Mesendoderm (in vitro differentiated cells): Measurements from ENCODE around the gene TASP1.
A peak's percentile ranks its signal among the peaks of the same experiment; 100 is the strongest.

Experiments
- DNase-seq: peaks from one replicate; pipeline ENCODE4 v3.0.0; 2013
- H2AK5ac ChIP-seq: 2 replicates; pipeline ENCODE4 v1.6.1; 2013; ENCODE audit warnings: low read length, inconsistent platforms
- H2BK120ac ChIP-seq: 2 replicates; pipeline ENCODE4 v1.6.1; 2013; ENCODE audit warnings: low read depth, mild to moderate bottlenecking, low read length, moderate library complexity, mixed read lengths
- H2BK15ac ChIP-seq: replicated peaks from 2 replicates; pipeline ENCODE4 v1.6.1; 2013; ENCODE audit warnings: low read depth, mild to moderate bottlenecking, moderate library complexity
- H2BK5ac ChIP-seq: 2 replicates; pipeline ENCODE4 v1.6.1; 2013; ENCODE audit warnings: low read length, inconsistent platforms
- H3K18ac ChIP-seq: 2 replicates; pipeline ENCODE4 v1.6.1; 2013; ENCODE audit warnings: mild to moderate bottlenecking, low read length, mixed read lengths
- H3K23ac ChIP-seq: one replicate; pipeline ENCODE4 v1.6.1; 2013; ENCODE audit warnings: low read length
- H3K27ac ChIP-seq: 2 replicates; pipeline ENCODE4 v1.5.1; 2013; ENCODE audit warnings: low read depth, mild to moderate bottlenecking, inconsistent platforms, low read length, moderate library complexity
- H3K27me3 ChIP-seq: 2 replicates; pipeline ENCODE4 v1.6.1; 2013; ENCODE audit warnings: low read length, control low read depth, mild to moderate bottlenecking, inconsistent platforms; ENCODE audit not compliant: insufficient read depth, poor library complexity
- H3K36me3 ChIP-seq: 2 replicates; pipeline ENCODE4 v1.6.1; 2013; ENCODE audit warnings: low read length, inconsistent platforms; ENCODE audit not compliant: control insufficient read depth, insufficient read depth
- H3K4ac ChIP-seq: one replicate; pipeline ENCODE4 v1.6.1; 2013; ENCODE audit warnings: low read depth, mild to moderate bottlenecking, low read length, moderate library complexity
- H3K4me1 ChIP-seq: 2 replicates; pipeline ENCODE4 v1.6.1; 2013; ENCODE audit warnings: low read depth, low read length, inconsistent platforms; ENCODE audit not compliant: control insufficient read depth
- H3K4me2 ChIP-seq: 2 replicates; pipeline ENCODE4 v1.6.1; 2013; ENCODE audit warnings: low read length
- H3K4me3 ChIP-seq: 2 replicates; pipeline ENCODE4 v1.5.1; 2013; ENCODE audit warnings: mild to moderate bottlenecking, low read length
- H3K56ac ChIP-seq: one replicate; pipeline ENCODE4 v1.6.1; 2013; ENCODE audit warnings: low read length
- H3K79me1 ChIP-seq: 2 replicates; pipeline ENCODE4 v1.6.1; 2013; ENCODE audit warnings: low read length, inconsistent platforms
- H3K79me2 ChIP-seq: 2 replicates; pipeline ENCODE4 v1.6.1; 2013; ENCODE audit warnings: mild to moderate bottlenecking, low read length; ENCODE audit not compliant: control insufficient read depth, insufficient read depth
- H3K9ac ChIP-seq: 2 replicates; pipeline ENCODE4 v1.6.1; 2013; ENCODE audit warnings: low read length, inconsistent platforms
- H4K5ac ChIP-seq: one replicate; pipeline ENCODE4 v1.6.1; 2013; ENCODE audit warnings: low read length
- H4K8ac ChIP-seq: one replicate; pipeline ENCODE4 v1.6.1; 2013; ENCODE audit warnings: low read depth, mild to moderate bottlenecking, control low read depth, low read length, moderate library complexity
- WGBS: extraction: QIAGEN DNeasy Blood & Tissue Kit; methylation state at CpG from one replicate; pipeline ENCODE4 v1.1.7; 2013; ENCODE audit warnings: low lambda C conversion rate, missing lambda C conversion rate; ENCODE audit not compliant: insufficient coverage; ENCODE audit errors: extremely low coverage; 5-methylcytosine and 5-hydroxymethylcytosine counted together

The TASP1 gene

DNA sequence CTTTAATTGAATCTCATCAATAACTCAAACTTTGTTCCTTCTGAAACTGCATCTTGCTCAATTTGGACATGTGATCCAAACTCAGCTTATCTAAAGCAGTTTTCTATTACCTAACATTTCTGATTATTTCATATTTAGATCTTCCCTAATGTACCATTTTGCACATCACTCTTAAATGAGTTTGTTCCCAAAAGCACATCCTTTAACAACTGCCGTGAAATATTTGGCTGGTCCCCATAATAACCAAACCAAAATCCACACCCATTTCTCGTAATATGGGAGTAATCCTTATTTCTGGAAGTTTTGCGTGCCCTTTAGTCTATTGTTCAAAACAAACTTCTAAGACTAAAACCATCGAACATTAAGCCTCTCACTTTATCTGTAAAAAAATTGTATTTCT lies 94.9 kb downstream of the TASP1 start:
- H3K79me2 ChIP-seq = no peaks in the 10 kb centered on the region
- no peak overlapping the region for H2BK120ac ChIP-seq
- H3K9ac ChIP-seq = no peak overlapping the region
- DNase-seq = no peak
- H3K36me3 ChIP-seq = no peaks in the 10 kb centered on the region
- H2AK5ac ChIP-seq = no peak overlapping the region
- H3K4me2 ChIP-seq = no peak overlapping the region
- H3K4me1 ChIP-seq = no peaks in the 10 kb centered on the region
- H2BK5ac ChIP-seq = no peak overlapping the region
- H3K56ac ChIP-seq = no peak overlapping the region
- H4K8ac ChIP-seq = no peak overlapping the region
- H4K5ac ChIP-seq = no peak overlapping the region
- H3K18ac ChIP-seq = no peak overlapping the region
- H3K4me3 ChIP-seq = no peak overlapping the region
- H3K23ac ChIP-seq = no peak overlapping the region
- WGBS = no CpG with 5 or more reads among the region's 4 CpGs
- no peak overlapping the region for H2BK15ac ChIP-seq
- no peaks in the 10 kb centered on the region for H3K27me3 ChIP-seq
- H3K27ac ChIP-seq = no peak overlapping the region
- H3K79me1 ChIP-seq = no peaks in the 10 kb centered on the region
- no peak overlapping the region for H3K4ac ChIP-seq

DNA sequence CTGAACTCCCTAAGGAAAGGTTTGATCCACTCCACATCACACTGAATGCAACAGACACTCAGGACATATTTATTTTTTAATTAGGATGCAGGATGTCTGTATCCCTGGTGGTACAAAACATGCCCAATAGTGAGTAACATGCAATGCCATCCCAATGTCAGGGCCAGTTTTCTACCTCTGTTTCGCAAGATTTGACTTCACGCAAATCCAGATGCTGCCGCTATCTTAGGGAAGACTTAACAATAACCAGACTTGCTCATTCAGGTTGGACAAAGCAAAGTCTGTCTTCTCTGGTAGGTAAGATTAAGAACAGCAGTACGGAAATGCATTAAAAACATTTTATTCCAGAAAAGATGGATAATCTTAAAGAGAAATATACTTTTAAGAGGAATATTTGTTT lies 103.1 kb downstream of the TASP1 start:
- no peak for DNase-seq
- Histone ChIP-seq H3K79me1 (no peaks in the 10 kb centered on the region), H3K4ac (no peak overlapping the region), H3K27me3 (no peaks in the 10 kb centered on the region), H4K5ac (no peak overlapping the region), H3K4me2 (no peak overlapping the region), H3K27ac (no peak overlapping the region), H3K79me2 (no peaks in the 10 kb centered on the region), H3K23ac (no peak overlapping the region), H3K36me3 (no peaks in the 10 kb centered on the region), H3K56ac (no peak overlapping the region), H2BK5ac (no peak overlapping the region), H3K4me3 (no peak overlapping the region), H4K8ac (no peak overlapping the region), H2AK5ac (no peak overlapping the region), H3K18ac (no peak overlapping the region), H3K9ac (no peak overlapping the region), H2BK15ac (no peak overlapping the region), H3K4me1 (no peaks in the 10 kb centered on the region), H2BK120ac (no peak overlapping the region)
- WGBS = no CpG with 5 or more reads among the region's 4 CpGs

DNA sequence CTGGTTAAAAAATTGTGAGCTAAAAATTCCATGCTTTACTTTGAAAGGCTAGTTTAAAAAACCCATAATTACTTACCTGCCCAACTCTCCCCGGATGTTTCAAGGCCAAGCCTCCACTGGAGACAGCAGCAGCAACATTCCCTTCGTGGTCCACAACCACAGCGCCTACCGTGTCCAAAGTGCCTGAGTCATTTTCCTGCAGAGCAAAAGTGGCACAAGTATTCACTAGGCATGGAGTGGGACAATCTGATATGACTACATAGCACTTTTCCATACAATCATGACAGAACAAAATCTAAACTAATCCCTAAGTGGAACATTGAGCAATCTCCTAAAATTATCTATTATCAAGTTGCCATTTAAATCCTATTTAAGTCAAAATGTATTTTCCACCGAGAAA lies 104.8 kb downstream of the TASP1 start:
- Histone ChIP-seq H4K8ac (no peak overlapping the region), H3K4me1 (no peaks in the 10 kb centered on the region), H3K27ac (no peak overlapping the region), H3K27me3 (no peaks in the 10 kb centered on the region), H3K9ac (no peak overlapping the region), H2AK5ac (no peak overlapping the region), H3K4ac (no peak overlapping the region), H3K4me2 (no peak overlapping the region), H4K5ac (no peak overlapping the region), H3K36me3 (no peaks in the 10 kb centered on the region), H3K23ac (no peak overlapping the region), H3K56ac (no peak overlapping the region), H2BK15ac (no peak overlapping the region), H3K18ac (no peak overlapping the region), H3K79me1 (no peaks in the 10 kb centered on the region), H2BK120ac (no peak overlapping the region), H3K79me2 (no peaks in the 10 kb centered on the region), H2BK5ac (no peak overlapping the region), H3K4me3 (no peak overlapping the region)
- no CpG with 5 or more reads among the region's 5 CpGs for WGBS
- DNase-seq = no peak

DNA sequence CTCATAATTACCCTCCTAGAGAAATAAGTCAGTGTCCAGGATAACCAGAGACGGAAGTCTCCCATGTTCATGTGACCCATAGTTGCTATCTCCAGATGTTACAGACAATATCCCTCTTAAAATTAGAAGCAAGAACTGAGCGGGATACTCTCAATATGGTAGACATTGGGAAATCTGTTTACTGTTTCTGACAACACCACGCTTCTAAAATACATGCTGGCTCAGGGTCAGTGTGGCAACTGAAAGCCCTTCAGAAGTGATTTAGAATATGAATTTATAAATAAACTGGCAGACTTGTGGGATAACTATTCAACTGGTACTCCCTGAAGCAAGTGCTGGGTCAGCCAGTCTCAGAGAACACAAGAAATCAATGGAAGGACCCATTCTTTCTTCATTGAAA lies 108.6 kb downstream of the TASP1 start:
- Histone ChIP-seq H3K79me2 (no peaks in the 10 kb centered on the region), H3K18ac (no peak overlapping the region), H3K9ac (no peak overlapping the region), H2BK5ac (no peak overlapping the region), H2BK15ac (no peak overlapping the region), H3K4me2 (no peak overlapping the region), H4K5ac (no peak overlapping the region), H3K27ac (no peak overlapping the region), H3K23ac (no peak overlapping the region), H2BK120ac (no peak overlapping the region), H3K4me1 (no peaks in the 10 kb centered on the region), H3K4ac (no peak overlapping the region), H3K4me3 (no peak overlapping the region), H3K36me3 (no peaks in the 10 kb centered on the region), H3K27me3 (no peaks in the 10 kb centered on the region), H3K56ac (no peak overlapping the region), H3K79me1 (no peaks in the 10 kb centered on the region), H4K8ac (no peak overlapping the region), H2AK5ac (no peak overlapping the region)
- WGBS = no CpG with 5 or more reads among the region's 3 CpGs
- DNase-seq = no peak

DNA sequence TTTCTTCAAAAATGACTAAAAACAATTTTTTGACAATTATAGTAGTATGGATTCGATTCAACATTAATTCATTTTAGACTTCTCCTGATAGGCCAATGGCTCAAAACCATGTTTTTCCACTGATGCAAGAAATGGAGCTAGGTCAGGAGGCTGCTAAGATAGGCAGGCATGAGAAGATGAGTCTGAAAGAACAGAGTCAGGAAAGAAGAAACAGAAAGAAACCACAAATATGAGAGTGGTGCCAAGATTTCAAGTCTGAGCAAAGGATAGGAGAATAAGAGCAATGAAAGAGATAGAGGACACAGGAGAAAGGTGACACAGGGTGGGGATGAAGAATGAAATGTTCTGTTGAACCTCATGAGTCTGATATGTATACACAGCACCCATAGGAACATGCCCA lies 112.2 kb downstream of the TASP1 start:
- H3K4ac ChIP-seq = no peak overlapping the region
- no peaks in the 10 kb centered on the region for H3K79me2 ChIP-seq
- no peak overlapping the region for H2BK120ac ChIP-seq
- no peak for DNase-seq
- H4K5ac ChIP-seq = no peak overlapping the region
- no peaks in the 10 kb centered on the region for H3K79me1 ChIP-seq
- no peaks in the 10 kb centered on the region for H3K27me3 ChIP-seq
- no peak overlapping the region for H3K4me2 ChIP-seq
- H3K23ac ChIP-seq = no peak overlapping the region
- no peaks in the 10 kb centered on the region for H3K36me3 ChIP-seq
- H3K9ac ChIP-seq = no peak overlapping the region
- H3K27ac ChIP-seq = no peak overlapping the region
- 100% methylated on average over 1 of the region's 1 CpG for WGBS
- no peak overlapping the region for H3K4me3 ChIP-seq
- no peak overlapping the region for H2AK5ac ChIP-seq
- H4K8ac ChIP-seq = no peak overlapping the region
- no peak overlapping the region for H2BK5ac ChIP-seq
- H3K56ac ChIP-seq = no peak overlapping the region
- no peaks in the 10 kb centered on the region for H3K4me1 ChIP-seq
- H2BK15ac ChIP-seq = no peak overlapping the region
- no peak overlapping the region for H3K18ac ChIP-seq

DNA sequence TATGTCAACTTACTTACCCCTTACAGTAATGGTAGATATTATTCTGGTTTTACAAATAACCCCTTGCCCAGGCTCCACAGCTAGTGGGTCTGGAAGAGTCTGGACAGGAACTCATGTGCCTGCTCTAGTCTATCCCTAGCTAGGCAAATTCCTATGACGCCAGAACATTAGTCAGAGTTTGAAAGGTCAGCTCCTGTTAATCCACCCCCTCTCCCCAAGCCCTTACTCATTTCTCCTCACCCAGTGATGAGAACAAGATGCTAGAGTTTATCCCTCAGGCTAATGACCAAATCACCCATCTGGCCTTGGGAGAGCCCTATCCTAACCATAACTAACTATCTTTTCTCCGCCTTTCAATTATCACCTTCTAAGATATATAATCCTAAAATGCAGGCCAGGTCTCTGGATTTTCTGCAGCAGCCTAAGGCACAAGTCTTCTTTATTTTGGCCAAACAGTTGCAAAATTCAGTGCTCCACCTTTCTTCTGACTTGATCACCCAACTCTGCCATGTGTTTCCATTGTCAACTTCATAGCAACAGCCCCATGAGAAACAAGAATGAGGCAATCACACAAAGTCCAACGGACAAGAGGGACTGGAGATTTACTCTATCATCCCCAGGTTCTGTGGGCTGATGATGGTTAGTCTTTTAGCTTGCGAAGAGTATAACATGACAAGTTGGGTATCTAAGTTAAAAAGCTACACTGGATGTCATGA lies 113.3 kb downstream of the TASP1 start:
- H2AK5ac ChIP-seq = no peak overlapping the region
- no peaks in the 10 kb centered on the region for H3K4me1 ChIP-seq
- no peak overlapping the region for H3K18ac ChIP-seq
- H3K56ac ChIP-seq = no peak overlapping the region
- no peak overlapping the region for H4K8ac ChIP-seq
- H3K9ac ChIP-seq = no peak overlapping the region
- H3K27ac ChIP-seq = no peak overlapping the region
- no peaks in the 10 kb centered on the region for H3K79me1 ChIP-seq
- H2BK120ac ChIP-seq = no peak overlapping the region
- H3K79me2 ChIP-seq = no peaks in the 10 kb centered on the region
- no peak overlapping the region for H2BK5ac ChIP-seq
- no peak overlapping the region for H2BK15ac ChIP-seq
- WGBS = no CpG with 5 or more reads among the region's 4 CpGs
- no peak overlapping the region for H3K4me3 ChIP-seq
- H3K4ac ChIP-seq = no peak overlapping the region
- no peak overlapping the region for H3K4me2 ChIP-seq
- no peak overlapping the region for H4K5ac ChIP-seq
- H3K36me3 ChIP-seq = no peaks in the 10 kb centered on the region
- no peaks in the 10 kb centered on the region for H3K27me3 ChIP-seq
- no peak overlapping the region for H3K23ac ChIP-seq
- DNase-seq = peak; percentile 40
